ENCODE measurements around the gene PHC2. TPM values are rescaled to one million over a fixed set of nuclear protein-coding genes. Genes with fewer than 3 reads are reported as not detected.

The PHC2 gene
- total and polyA plus RNA-seq, 2 of the 13 experiments (the other 11 are each of a cell fraction or from before 2014, with no cell fraction given), result 52.5 to 84.9 TPM

- TF ChIP-seq ZNF646 (CRISPR knock-in tag; IDR thresholded peaks at IDR 0.05) (no peak), ZNF792 (CRISPR knock-in tag; IDR thresholded peaks at IDR 0.05) (no peak), NONO (IDR thresholded peaks at IDR 0.05) (no peak), NONO (CRISPR knock-in tag; conservative IDR thresholded peaks at IDR 0.05) (no peak), SKIL (CRISPR knock-in tag; IDR thresholded peaks at IDR 0.05; ENCODE audit: borderline replicate concordance) (no peak)
Observed at GRCh38 chr1:33358795-33359503, 71.9 kb downstream of the PHC2 start (continued).

Measured in HepG2 (cell line).